ENCODE data around the gene PMS1. TPM values are rescaled to one million over a fixed set of nuclear protein-coding genes. Genes with fewer than 3 reads are reported as not detected.

PMS1 gene
- total and polyA plus RNA-seq, 4 donors = 6.8 to 40.3 (median 18.4) TPM

DNA sequence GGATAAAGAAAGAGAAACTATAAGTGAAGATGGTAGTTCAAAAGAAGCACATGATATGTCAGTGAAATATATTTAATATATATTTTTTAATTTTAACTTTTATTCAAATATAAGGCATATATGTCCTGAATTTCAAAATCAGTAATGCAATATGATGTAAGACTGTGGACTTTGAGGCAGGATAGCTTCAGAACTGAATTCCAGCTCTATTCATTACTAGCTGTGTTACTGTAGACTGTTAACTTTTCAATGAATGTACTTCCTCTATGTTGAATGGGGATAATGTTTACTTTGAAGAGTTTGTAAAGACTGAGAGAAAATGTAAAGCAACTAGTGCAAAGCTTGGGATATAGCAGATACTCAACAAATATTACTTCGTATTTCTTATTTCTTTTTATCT lies 112.6 kb downstream of the PMS1 start:
- Histone ChIP-seq H3K4me1 (ENCODE audit: control insufficient read depth in 5 of 5, insufficient read depth in 5 of 5, low read length in 5 of 5) (peaks cover 0 to 2% (median 0%) of the 10 kb centered on the region in 5 donors), H3K4me3 (no peak overlapping the region), H3K27me3 (ENCODE audit: control insufficient read depth in 3 of 3, insufficient read depth in 3 of 3, low read length in 2 of 3) (no peaks in the 10 kb centered on the region), H3K27ac (ENCODE audit: low read depth in 1 of 2, low read length in 1 of 2) (no peak overlapping the region), H3K9ac (ENCODE audit: insufficient read depth in 1 of 2, low read length in 2 of 2) (no peak overlapping the region), H3K36me3 (ENCODE audit: control insufficient read depth in 4 of 4, insufficient read depth in 4 of 4, low read length in 4 of 4) (no peaks in the 10 kb centered on the region), H3K9me3 (ENCODE audit: control insufficient read depth in 4 of 4, insufficient read depth in 3 of 4, low read length in 3 of 4) (peaks cover 0 to 2% (median 0%) of the 10 kb centered on the region in 4 donors)
- TF ChIP-seq, protein P1, sequence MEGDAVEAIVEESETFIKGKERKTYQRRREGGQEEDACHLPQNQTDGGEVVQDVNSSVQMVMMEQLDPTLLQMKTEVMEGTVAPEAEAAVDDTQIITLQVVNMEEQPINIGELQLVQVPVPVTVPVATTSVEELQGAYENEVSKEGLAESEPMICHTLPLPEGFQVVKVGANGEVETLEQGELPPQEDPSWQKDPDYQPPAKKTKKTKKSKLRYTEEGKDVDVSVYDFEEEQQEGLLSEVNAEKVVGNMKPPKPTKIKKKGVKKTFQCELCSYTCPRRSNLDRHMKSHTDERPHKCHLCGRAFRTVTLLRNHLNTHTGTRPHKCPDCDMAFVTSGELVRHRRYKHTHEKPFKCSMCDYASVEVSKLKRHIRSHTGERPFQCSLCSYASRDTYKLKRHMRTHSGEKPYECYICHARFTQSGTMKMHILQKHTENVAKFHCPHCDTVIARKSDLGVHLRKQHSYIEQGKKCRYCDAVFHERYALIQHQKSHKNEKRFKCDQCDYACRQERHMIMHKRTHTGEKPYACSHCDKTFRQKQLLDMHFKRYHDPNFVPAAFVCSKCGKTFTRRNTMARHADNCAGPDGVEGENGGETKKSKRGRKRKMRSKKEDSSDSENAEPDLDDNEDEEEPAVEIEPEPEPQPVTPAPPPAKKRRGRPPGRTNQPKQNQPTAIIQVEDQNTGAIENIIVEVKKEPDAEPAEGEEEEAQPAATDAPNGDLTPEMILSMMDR (IDR thresholded peaks at IDR 0.05; ENCODE audit: control extremely low read depth, extremely low read depth) = no peak
- DNase-seq = no peak
- ATAC-seq (ENCODE audit: insufficient read depth, low FRiP score) = no peak
- 82 to 89% methylated on average over 1 of the region's 1 CpG for WGBS, 2 donors

DNA sequence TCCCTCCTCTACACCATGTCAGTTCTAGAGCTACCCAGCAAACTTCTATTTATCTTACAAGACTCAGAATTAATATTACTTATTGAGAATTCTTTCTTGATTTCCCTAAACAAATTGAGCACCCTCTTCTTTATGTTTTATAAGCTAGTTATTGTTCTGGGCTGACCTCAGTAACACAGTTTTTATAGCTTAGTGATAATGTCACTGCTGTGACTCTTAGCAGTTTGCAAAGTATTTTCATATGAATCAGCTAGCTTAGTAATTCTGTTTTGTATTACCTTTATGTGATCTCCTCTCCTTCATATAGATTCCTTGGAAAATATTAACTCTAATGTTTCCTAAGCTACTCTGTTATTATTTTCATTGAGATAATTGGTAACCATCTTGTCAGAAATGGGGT lies 114.9 kb downstream of the PMS1 start:
- Histone ChIP-seq H3K9me3 (ENCODE audit: control insufficient read depth in 4 of 4, insufficient read depth in 3 of 4, low read length in 3 of 4) (no peaks in the 10 kb centered on the region), H3K27ac (ENCODE audit: low read depth in 1 of 2, low read length in 1 of 2) (no peak overlapping the region), H3K36me3 (ENCODE audit: control insufficient read depth in 4 of 4, insufficient read depth in 4 of 4, low read length in 4 of 4) (no peaks in the 10 kb centered on the region), H3K27me3 (ENCODE audit: control insufficient read depth in 3 of 3, insufficient read depth in 3 of 3, low read length in 2 of 3) (no peaks in the 10 kb centered on the region), H3K9ac (ENCODE audit: insufficient read depth in 1 of 2, low read length in 2 of 2) (no peak overlapping the region), H3K4me1 (ENCODE audit: control insufficient read depth in 5 of 5, insufficient read depth in 5 of 5, low read length in 5 of 5) (no peaks in the 10 kb centered on the region), H3K4me3 (no peak overlapping the region)
- no peak for ATAC-seq (ENCODE audit: insufficient read depth, low FRiP score)
- DNase-seq = no peak
- TF ChIP-seq, protein P1 (IDR thresholded peaks at IDR 0.05; ENCODE audit: control extremely low read depth, extremely low read depth) = no peak

DNA sequence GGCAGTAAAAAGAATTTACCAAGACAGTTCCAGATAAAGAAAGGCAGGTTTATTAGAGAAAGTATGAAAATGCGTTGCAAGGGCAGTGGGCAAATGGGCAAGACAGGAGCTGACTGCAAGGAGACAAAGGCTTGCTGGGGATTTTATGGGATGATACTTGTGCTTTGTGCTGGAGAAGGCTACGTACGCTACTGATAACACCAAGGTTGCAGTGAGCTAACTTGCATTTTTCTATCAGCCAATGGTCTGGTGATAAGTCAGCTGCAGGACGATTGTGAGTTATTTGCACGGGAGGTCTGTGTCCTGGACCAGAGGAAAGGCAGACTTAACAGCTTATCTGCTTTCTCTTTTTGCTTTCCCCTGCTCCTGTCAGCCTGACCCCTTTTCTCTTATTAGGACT lies 116.5 kb downstream of the PMS1 start:
- Histone ChIP-seq H3K4me3 (no peak overlapping the region), H3K9me3 (ENCODE audit: control insufficient read depth in 4 of 4, insufficient read depth in 3 of 4, low read length in 3 of 4) (no peaks in the 10 kb centered on the region), H3K27me3 (ENCODE audit: control insufficient read depth in 3 of 3, insufficient read depth in 3 of 3, low read length in 2 of 3) (no peaks in the 10 kb centered on the region), H3K4me1 (ENCODE audit: control insufficient read depth in 5 of 5, insufficient read depth in 5 of 5, low read length in 5 of 5) (no peaks in the 10 kb centered on the region), H3K9ac (ENCODE audit: insufficient read depth in 1 of 2, low read length in 2 of 2) (no peak overlapping the region), H3K27ac (ENCODE audit: low read depth in 1 of 2, low read length in 1 of 2) (no peak overlapping the region), H3K36me3 (ENCODE audit: control insufficient read depth in 4 of 4, insufficient read depth in 4 of 4, low read length in 4 of 4) (no peaks in the 10 kb centered on the region)
- TF ChIP-seq, protein P1 (IDR thresholded peaks at IDR 0.05; ENCODE audit: control extremely low read depth, extremely low read depth) = no peak
- no peak for DNase-seq
- 58 to 88% methylated on average over 5 of the region's 5 CpGs for WGBS, 2 donors
- no peak for ATAC-seq (ENCODE audit: insufficient read depth, low FRiP score)

DNA sequence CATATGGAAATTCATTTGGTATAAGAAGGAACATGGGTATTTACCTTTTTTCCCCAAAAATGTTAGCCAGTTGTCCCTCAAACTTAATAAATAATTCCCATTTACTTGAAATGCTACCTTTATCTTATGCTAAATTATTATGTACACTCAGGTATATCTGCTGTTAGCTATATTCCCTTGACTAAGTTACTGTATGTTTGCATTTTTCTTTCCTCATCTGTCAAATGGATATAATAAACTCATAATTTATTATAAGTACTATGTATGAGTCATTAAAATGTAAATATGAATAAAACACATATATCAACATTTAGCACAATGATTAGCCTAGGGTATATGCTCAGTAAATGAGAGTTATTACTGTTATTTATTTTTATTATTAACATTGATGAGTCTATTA lies 117.4 kb downstream of the PMS1 start:
- no peaks in the 10 kb centered on the region for H3K27me3 ChIP-seq (ENCODE audit: control insufficient read depth in 3 of 3, insufficient read depth in 3 of 3, low read length in 2 of 3)
- no peaks in the 10 kb centered on the region for H3K9me3 ChIP-seq (ENCODE audit: control insufficient read depth in 4 of 4, insufficient read depth in 3 of 4, low read length in 3 of 4)
- H3K4me1 ChIP-seq (ENCODE audit: control insufficient read depth in 5 of 5, insufficient read depth in 5 of 5, low read length in 5 of 5) = no peaks in the 10 kb centered on the region
- no peak overlapping the region for H3K4me3 ChIP-seq
- H3K36me3 ChIP-seq (ENCODE audit: control insufficient read depth in 4 of 4, insufficient read depth in 4 of 4, low read length in 4 of 4) = no peaks in the 10 kb centered on the region
- H3K27ac ChIP-seq (ENCODE audit: low read depth in 1 of 2, low read length in 1 of 2) = no peak overlapping the region
- H3K9ac ChIP-seq (ENCODE audit: insufficient read depth in 1 of 2, low read length in 2 of 2) = no peak overlapping the region
- no peak for DNase-seq
- ATAC-seq (ENCODE audit: insufficient read depth, low FRiP score) = no peak
- TF ChIP-seq, protein P1 (IDR thresholded peaks at IDR 0.05; ENCODE audit: control extremely low read depth, extremely low read depth) = no peak
